Measurements from ENCODE around the gene EEF1AKMT2.

Gene EEF1AKMT2

DNA sequence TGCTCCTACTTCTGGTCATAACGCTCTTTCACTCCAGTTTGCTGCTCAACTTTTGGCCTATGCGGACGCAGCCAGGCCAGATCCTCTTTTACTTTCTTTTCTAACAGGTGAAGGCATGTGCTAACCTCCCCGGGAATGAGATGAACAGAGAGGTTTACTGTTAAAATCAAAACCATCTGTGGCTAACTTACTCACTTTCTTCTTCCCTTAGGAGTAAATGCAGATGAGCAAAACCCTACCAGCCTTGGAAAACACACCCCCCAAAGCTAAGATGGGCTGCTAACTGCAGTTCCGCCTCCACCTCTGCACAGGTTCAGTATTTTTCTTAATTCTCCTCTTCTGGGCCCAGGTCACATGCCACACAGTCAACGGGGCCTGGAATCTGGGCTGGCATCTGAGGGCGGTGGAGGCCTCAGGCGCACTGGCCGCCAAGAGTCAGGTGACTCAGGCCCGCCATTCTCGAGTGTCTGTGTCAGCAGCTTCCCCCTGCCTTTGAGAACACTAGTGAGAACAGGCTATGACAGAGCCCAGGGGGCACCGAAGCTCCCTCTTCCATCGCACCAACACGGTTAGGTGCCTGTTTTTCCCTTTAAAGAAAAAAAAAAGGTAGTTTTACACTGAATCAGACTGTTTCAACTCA, 58.6 kb downstream of the EEF1AKMT2 start:
- POLR2A ChIA-PET: no interaction called here

DNA sequence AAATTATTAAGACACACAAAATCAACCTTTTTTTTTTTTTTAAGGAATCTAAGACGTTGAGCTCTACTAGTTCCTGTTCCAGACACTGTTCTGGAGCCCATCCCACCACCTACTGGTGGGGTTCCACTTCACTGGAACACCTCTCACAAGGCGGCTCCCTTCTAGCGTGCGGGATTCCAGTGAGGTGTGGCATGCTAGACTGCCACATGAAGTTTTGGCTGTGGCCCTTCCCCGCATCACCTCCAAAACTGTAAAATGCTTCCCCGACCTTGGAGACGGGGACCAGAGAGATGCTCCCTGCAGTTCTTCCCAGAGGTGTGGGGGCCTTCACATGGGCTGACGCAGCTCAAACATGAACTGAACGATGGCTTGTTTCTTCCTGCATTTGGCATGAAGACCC, 60.1 kb downstream of the EEF1AKMT2 start:
- no peak for TF ChIP-seq CTCF (IDR thresholded peaks at IDR 0.05; ENCODE audit: insufficient read depth, low read length, missing control alignments)
- POLR2A ChIA-PET: interaction anchor here (0.6 kb wide), 1 partner anchor 21 kb away, joined by 5 read pairs; no protein-coding TSS in a partner anchor

More for the DNA sequence above, 58.6 kb downstream of the EEF1AKMT2 start:
- H3K4me3 ChIP-seq (ENCODE audit: low read depth, low read length): no peak overlapping the region
- CTCF ChIA-PET: interaction anchor here (10.4 kb wide), 1 partner anchor 8 kb away, joined by 108 read pairs; no protein-coding TSS in a partner anchor
- TF ChIP-seq CTCF (IDR thresholded peaks at IDR 0.05; ENCODE audit: insufficient read depth, low read length, missing control alignments): no peak
- DNase-seq (ENCODE audit: low read depth, low spot score): no peak

DNA sequence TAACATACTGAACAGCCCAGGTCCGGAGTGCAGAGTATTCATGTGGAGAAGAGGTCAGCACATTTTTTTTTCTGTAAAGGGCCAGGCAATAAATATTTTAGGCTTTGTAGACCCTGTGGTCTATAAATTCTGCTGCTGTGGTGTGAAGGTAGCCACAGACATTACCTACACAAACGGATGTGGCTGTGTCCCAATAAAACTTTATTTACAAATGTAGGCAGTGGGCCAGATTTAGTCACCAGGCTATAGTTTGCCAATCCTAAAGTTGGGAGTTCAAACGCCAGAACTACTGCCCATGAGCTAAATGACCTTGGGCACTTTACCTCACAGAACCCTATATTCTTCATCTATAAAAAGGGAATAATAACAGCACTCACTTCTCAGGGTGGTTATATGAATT, 60.9 kb downstream of the EEF1AKMT2 start:
- no peak for DNase-seq (ENCODE audit: low read depth, low spot score)
- TF ChIP-seq CTCF (IDR thresholded peaks at IDR 0.05; ENCODE audit: insufficient read depth, low read length, missing control alignments): no peak
- POLR2A ChIA-PET: interaction anchor here (0.6 kb wide), 1 partner anchor 22 kb away, joined by 5 read pairs; no protein-coding TSS in a partner anchor
- no peak overlapping the region for H3K4me3 ChIP-seq (ENCODE audit: low read depth, low read length)
- CTCF ChIA-PET: interaction anchor here (10.4 kb wide), 1 partner anchor 10 kb away, joined by 108 read pairs; no protein-coding TSS in a partner anchor

More for the DNA sequence above, 60.1 kb downstream of the EEF1AKMT2 start:
- CTCF ChIA-PET: interaction anchor here (1.2 to 10.4 kb wide), 2 partner anchors 9 to 24 kb away, joined by 3 to 108 read pairs; no protein-coding TSS in a partner anchor
- no peak for DNase-seq (ENCODE audit: low read depth, low spot score)
- H3K4me3 ChIP-seq (ENCODE audit: low read depth, low read length): no peak overlapping the region

GRCh38 chr10:124728830-124729661, 62.6 kb downstream of the EEF1AKMT2 start:
- no peak for DNase-seq (ENCODE audit: low read depth, low spot score)
- no peak for TF ChIP-seq CTCF (IDR thresholded peaks at IDR 0.05; ENCODE audit: insufficient read depth, low read length, missing control alignments)
- ChIA-PET POLR2A (no interaction called here), CTCF (interaction anchor here (0.6 to 10.4 kb wide), 6 partner anchors 8 to 199 kb away, joined by 3 to 108 read pairs (median 4); no protein-coding TSS in a partner anchor)
- H3K4me3 ChIP-seq (ENCODE audit: low read depth, low read length): no peak overlapping the region

- ChIA-PET CTCF (interaction anchor here (1.2 to 10.4 kb wide), 5 partner anchors 9 to 199 kb away, joined by 3 to 108 read pairs (median 4); no protein-coding TSS in a partner anchor), POLR2A (no interaction called here)
- no peak for TF ChIP-seq CTCF (IDR thresholded peaks at IDR 0.05; ENCODE audit: insufficient read depth, low read length, missing control alignments)
- no peak for DNase-seq (ENCODE audit: low read depth, low spot score)
- no peak overlapping the region for H3K4me3 ChIP-seq (ENCODE audit: low read depth, low read length)
Measured at GRCh38 chr10:124728071-124728829, 63.4 kb downstream of the EEF1AKMT2 start.

Data from AG04449 (cell line).